LNCAP (cell line): ENCODE results near the gene KCNMA1.

Experiments used
- TF ChIP-seq, protein P1 (sequence below): fragments of 450-650 bp; IDR thresholded peaks from 2 replicates; pipeline ENCODE4 v1.5.1; 2017; ENCODE audit warnings: mild to moderate bottlenecking

KCNMA1 gene

DNA sequence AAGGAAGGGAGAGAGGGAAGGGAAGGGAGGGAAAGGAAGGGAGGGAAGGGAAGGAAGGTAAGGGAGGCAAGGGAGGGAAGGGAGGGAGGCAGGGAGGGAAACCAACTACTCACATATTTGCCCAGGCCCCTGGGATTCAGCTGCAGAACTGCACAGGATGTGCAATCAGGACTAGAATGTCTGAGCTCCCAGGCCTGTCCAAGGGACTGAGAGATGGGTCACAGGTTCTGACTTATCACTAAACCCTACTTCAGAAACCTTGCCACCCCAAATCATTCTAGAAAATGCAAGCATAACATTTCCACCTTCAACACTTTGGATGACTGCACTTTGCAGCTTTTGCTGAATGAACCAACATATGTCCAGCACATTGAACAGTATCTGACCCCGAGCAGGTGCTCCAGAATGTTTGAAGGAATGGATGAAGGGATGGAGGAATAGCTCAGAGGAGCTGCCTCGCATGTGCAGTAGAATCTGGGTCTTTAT lies 245.3 kb downstream of the KCNMA1 start:
- TF ChIP-seq, protein P1, sequence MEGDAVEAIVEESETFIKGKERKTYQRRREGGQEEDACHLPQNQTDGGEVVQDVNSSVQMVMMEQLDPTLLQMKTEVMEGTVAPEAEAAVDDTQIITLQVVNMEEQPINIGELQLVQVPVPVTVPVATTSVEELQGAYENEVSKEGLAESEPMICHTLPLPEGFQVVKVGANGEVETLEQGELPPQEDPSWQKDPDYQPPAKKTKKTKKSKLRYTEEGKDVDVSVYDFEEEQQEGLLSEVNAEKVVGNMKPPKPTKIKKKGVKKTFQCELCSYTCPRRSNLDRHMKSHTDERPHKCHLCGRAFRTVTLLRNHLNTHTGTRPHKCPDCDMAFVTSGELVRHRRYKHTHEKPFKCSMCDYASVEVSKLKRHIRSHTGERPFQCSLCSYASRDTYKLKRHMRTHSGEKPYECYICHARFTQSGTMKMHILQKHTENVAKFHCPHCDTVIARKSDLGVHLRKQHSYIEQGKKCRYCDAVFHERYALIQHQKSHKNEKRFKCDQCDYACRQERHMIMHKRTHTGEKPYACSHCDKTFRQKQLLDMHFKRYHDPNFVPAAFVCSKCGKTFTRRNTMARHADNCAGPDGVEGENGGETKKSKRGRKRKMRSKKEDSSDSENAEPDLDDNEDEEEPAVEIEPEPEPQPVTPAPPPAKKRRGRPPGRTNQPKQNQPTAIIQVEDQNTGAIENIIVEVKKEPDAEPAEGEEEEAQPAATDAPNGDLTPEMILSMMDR: no peak

DNA sequence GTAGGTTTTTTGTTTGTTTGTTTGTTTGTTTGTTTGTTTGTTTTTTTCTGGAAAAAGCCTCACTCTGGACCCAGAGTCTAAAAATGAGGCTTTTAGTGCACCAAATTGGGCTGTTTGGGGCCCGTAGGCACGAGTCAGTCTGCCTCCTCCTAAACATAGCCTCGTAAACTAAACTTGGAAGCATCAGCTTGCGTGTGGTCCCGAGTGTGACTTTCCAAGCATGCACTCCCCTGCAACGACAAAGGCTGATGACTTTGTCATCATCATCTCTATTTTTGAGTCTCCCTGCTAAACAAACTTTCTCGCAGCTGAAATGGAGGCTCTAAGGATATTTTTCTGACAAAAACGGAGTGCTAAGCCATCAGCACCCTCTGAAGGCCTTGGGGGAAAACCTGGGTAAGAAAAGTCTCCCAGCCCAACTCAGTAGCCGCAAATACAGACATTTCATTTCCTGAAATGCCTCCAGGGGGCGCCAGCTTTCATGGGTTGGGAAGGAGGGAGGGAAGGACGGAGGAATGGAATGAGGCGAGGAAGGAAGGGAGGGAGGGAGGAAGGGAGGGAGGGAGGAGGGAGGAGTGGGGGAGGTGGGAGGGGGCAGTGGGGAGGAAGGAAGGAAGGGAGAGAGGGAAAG lies 245.9 kb downstream of the KCNMA1 start:
- TF ChIP-seq, protein P1: peak; percentile 54; the same call in 1 of the 2 replicates

DNA sequence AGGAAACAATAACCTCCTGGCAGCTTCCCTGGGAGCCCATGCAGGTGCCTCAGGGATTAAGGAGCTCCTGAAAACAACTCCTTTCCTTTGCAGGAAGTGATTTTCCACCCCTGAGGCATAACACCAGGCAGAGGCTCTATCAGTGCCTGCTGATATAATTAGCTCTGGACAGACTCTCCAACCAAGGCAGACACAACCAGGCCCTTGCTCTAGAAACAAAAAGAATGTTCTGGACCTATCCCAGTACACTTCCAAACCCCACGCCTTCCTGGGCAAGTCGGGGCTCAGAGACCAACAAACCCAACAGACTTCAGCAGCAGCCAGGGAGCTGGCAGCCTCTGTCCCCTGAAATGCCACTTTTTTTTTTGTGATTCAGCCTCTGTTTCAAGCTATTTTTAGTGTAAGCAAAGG lies 247.1 kb downstream of the KCNMA1 start:
- TF ChIP-seq, protein P1: no peak

DNA sequence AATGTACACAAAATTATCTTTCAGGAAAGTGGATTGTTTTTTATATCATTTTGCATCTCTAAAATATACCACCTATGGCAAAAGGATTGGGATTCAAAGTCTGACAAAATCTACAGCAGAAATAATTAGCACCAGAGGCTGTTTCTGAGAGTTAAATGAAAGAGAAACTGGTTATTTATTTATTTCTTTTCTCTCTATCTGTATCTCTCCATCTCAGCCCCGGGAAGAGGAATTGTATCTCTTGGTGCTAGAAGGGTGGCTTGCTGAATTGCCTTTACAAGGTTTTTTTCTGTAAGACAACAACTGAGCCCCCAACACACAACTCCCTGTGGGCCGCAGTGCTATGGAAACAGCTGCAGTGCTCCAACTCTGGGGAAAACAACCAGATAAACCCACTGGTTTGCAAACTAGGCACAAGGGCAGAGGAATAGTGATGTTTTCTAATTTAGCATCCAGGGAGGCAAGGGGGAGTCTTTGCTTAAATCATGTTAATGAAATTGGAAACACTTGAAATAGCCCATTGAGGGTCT lies 249.0 kb downstream of the KCNMA1 start:
- TF ChIP-seq, protein P1: no peak

DNA sequence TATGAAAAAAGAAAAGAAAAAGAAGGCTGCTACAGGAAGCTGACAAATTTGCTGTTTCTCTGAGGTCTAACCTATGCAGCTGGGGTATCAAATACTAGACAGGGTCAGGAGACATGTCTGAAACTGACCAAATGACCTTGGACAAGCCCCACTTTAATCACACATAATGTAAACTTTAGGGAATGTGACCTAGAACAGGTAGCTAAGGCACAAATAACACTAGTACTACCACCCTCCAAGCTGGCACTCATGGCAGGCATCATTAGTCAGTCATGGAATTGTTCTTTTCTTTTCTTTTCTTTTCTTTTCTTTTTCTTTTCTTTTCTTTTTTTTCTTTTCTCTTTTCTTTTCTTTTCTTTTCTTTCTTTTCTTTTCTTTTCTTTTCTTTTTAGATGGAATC lies 250.4 kb downstream of the KCNMA1 start:
- TF ChIP-seq, protein P1: no peak

DNA sequence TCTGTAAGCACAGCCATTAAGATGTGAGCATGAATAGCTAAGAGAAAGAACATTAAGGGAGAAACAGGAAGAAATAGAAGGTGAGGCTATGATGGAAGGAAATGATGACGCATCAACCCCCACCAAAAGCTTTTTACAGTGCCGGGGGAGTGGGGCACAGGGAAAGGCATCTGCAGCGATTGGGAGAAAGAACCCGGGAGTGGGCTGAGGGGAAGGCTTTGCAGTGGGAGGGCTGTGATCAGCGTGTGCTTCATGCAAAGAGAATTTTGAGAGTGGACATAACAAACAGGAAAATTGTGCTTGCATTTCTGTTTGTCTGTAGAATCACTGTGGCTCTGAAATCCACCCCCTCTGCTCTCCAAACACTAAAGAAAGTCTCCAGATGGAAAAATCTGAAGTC lies 250.8 kb downstream of the KCNMA1 start:
- TF ChIP-seq, protein P1: no peak

DNA sequence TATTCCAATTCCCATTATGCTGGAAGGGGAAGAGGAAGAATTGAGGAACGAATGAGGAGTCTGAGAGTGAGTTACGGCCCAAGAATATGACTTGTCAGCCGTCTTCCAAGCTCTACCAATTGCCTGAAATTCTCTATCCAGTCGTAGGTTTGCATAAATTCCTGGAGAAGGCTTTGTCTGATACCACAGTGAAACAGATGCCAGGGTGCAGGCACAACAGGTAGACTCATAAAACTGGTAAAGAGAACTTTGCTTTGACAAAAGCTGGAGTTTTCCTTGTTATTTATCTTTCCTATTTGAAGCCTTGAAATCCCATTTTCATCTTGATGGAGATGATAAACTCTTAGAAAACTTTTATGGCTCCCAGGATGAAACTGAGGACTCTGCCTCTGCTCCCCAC lies 251.2 kb downstream of the KCNMA1 start:
- TF ChIP-seq, protein P1: no peak
